H1 (cell line): ENCODE results near the gene ATF7. TPM values are rescaled to one million over a fixed set of nuclear protein-coding genes. Genes with fewer than 3 reads are reported as not detected.

Experiments used
- CTCF ChIA-PET: fragments of 300-600 bp; sonication (Branson Sonifier 250); formaldehyde crosslinking; loops from one replicate; lab custom pipeline; 2021; ENCODE audit not compliant: partially characterized antibody; lab: Charles Lee
- POLR2A ChIA-PET: fragments of 300-600 bp; sonication (Branson Sonifier 250); formaldehyde crosslinking; loops from one replicate; lab custom pipeline; 2021; ENCODE audit warnings: inconsistent platforms; ENCODE audit not compliant: partially characterized antibody; lab: Charles Lee
- DNase-seq, 2 experiments: peaks; one replicate each; pipeline versions ENCODE4 v3.0.0 to v3.0.0-alpha.2; 2010 to 2022; ENCODE audit warnings: low spot score in 2 of 2, low read depth in 1 of 2, mixed read lengths in 1 of 2
- FAIRE-seq: peaks from 2 replicates; lab custom pipeline; 2011; peaks lifted over from hg19 to GRCh38; lab: Jason Lieb, UNC
- H2AFZ ChIP-seq: 2 replicates; pipeline ENCODE4 v1.8.1; 2012; ENCODE audit warnings: low read length, inconsistent platforms
- H2AK5ac ChIP-seq: 2 replicates; pipeline ENCODE4 v1.6.1; 2013; ENCODE audit warnings: low read depth, low read length
- H2BK120ac ChIP-seq: replicated peaks from 2 replicates; pipeline ENCODE3; 2013; ENCODE audit warnings: low read depth, low read length, inconsistent platforms
- H2BK12ac ChIP-seq: 2 replicates; pipeline ENCODE4 v1.6.1; 2013; ENCODE audit warnings: low read depth, low read length
- H2BK15ac ChIP-seq: 2 replicates; pipeline ENCODE4 v1.6.1; 2013; ENCODE audit warnings: low read length
- H2BK20ac ChIP-seq: 2 replicates; pipeline ENCODE4 v1.6.1; 2013; ENCODE audit warnings: low read length
- H2BK5ac ChIP-seq: 2 replicates; pipeline ENCODE4 v1.6.1; 2013; ENCODE audit warnings: low read depth, low read length
- H3K14ac ChIP-seq: 2 replicates; pipeline ENCODE4 v1.6.1; 2013; ENCODE audit warnings: inconsistent platforms; ENCODE audit not compliant: insufficient read length
- H3K18ac ChIP-seq: 2 replicates; pipeline ENCODE4 v1.6.1; 2013; ENCODE audit warnings: low read length; ENCODE audit errors: extremely low read depth
- H3K23ac ChIP-seq: 2 replicates; pipeline ENCODE4 v1.6.1; 2013; ENCODE audit warnings: inconsistent platforms; ENCODE audit not compliant: insufficient read length
- H3K23me2 ChIP-seq: 2 replicates; pipeline ENCODE4 v1.6.1; 2013; ENCODE audit warnings: low read depth, low read length
- H3K27ac ChIP-seq: 2 replicates; pipeline ENCODE4 v1.6.1; 2011; ENCODE audit warnings: low read depth, low read length, inconsistent platforms
- H3K27me3 ChIP-seq, 4 experiments: replicated peaks in 1 of 4; 1 replicate in 1 of 4; 2 replicates in 3 of 4; pipeline versions ENCODE4 v1.6.1 to v1.8.1; 2011 to 2013; ENCODE audit warnings: low read length in 3 of 4, mild to moderate bottlenecking in 3 of 4, inconsistent platforms in 2 of 4, mixed read lengths in 2 of 4, moderate library complexity in 1 of 4; ENCODE audit not compliant: control insufficient read depth in 3 of 4, insufficient read depth in 3 of 4; ENCODE audit errors: extremely low read depth in 1 of 4
- H3K36me3 ChIP-seq, 4 experiments: 2 replicates each; pipeline versions ENCODE4 v1.6.1 to v1.8.1; 2011 to 2013; ENCODE audit warnings: mild to moderate bottlenecking in 4 of 4, low read length in 3 of 4, moderate library complexity in 2 of 4, control low read depth in 1 of 4, inconsistent platforms in 1 of 4; ENCODE audit not compliant: insufficient read depth in 4 of 4, control insufficient read depth in 2 of 4
- H3K4ac ChIP-seq: replicated peaks from 2 replicates; pipeline ENCODE3; 2013; ENCODE audit warnings: low read length, low read depth, mixed read lengths, inconsistent platforms; ENCODE audit not compliant: insufficient read length
- H3K4me1 ChIP-seq, 4 experiments: replicated peaks in 1 of 4; 1 replicate in 1 of 4; 2 replicates in 3 of 4; pipeline versions ENCODE4 v1.6.1 to v1.8.1; 2011 to 2013; ENCODE audit warnings: low read length in 3 of 4, inconsistent platforms in 2 of 4, mixed read lengths in 1 of 4; ENCODE audit not compliant: insufficient read depth in 4 of 4, control insufficient read depth in 3 of 4
- H3K4me2 ChIP-seq, 2 experiments: 2 replicates each; pipeline versions ENCODE4 v1.6.1 to v1.8.1; 2011 to 2013; ENCODE audit warnings: low read depth in 2 of 2, low read length in 2 of 2, control low read depth in 1 of 2, inconsistent platforms in 1 of 2, mild to moderate bottlenecking in 1 of 2; ENCODE audit not compliant: insufficient read depth in 1 of 2
- H3K4me3 ChIP-seq, 4 experiments: fragments of 200-600, 300-600 bp in 1 of 4; sonication (generic), shearing (Covaris generic), sonication (Bioruptor Twin) in 1 of 4; 2 replicates each; pipeline versions ENCODE4 v1.5.1 to v1.8.1; 2011 to 2016; ENCODE audit warnings: low read length in 4 of 4, low read depth in 3 of 4, control low read depth in 2 of 4, inconsistent platforms in 2 of 4, mild to moderate bottlenecking in 2 of 4, mixed read lengths in 1 of 4, moderate library complexity in 1 of 4; ENCODE audit not compliant: insufficient read depth in 2 of 4; ENCODE audit errors: extremely low read depth in 1 of 4
- H3K56ac ChIP-seq: replicated peaks from 2 replicates; pipeline ENCODE3; 2013; ENCODE audit warnings: low read depth, mild to moderate bottlenecking, mixed read lengths, low read length, inconsistent platforms; ENCODE audit not compliant: insufficient read length
- H3K79me1 ChIP-seq: 2 replicates; pipeline ENCODE4 v1.6.1; 2013; ENCODE audit warnings: low read depth, low read length, control low read depth
- H3K79me2 ChIP-seq, 2 experiments: 2 replicates each; pipeline versions ENCODE4 v1.6.1 to v1.8.1; 2012 to 2013; ENCODE audit warnings: low read length in 2 of 2, mild to moderate bottlenecking in 2 of 2, inconsistent platforms in 1 of 2; ENCODE audit not compliant: insufficient read depth in 2 of 2, control insufficient read depth in 1 of 2
- H3K9ac ChIP-seq, 4 experiments: replicated peaks in 1 of 4; 1 replicate in 1 of 4; 2 replicates in 3 of 4; pipeline versions ENCODE4 v1.6.1 to v1.8.1; 2011 to 2013; ENCODE audit warnings: low read depth in 3 of 4, low read length in 3 of 4, control low read depth in 2 of 4, mild to moderate bottlenecking in 2 of 4, moderate library complexity in 2 of 4, inconsistent platforms in 1 of 4; ENCODE audit errors: extremely low read depth in 1 of 4
- H3K9me3 ChIP-seq, 2 experiments: 2 replicates each; pipeline versions ENCODE4 v1.6.1 to v1.8.1; 2012 to 2013; ENCODE audit warnings: mild to moderate bottlenecking in 2 of 2, moderate library complexity in 2 of 2, control low read depth in 1 of 2, inconsistent platforms in 1 of 2, low read depth in 1 of 2, low read length in 1 of 2, mixed read lengths in 1 of 2; ENCODE audit not compliant: insufficient read depth in 2 of 2
- H4K20me1 ChIP-seq, 2 experiments: replicated peaks in 1 of 2; 2 replicates each; pipeline versions ENCODE3 to v1.8.1; 2011 to 2013; ENCODE audit warnings: inconsistent platforms in 2 of 2, low read length in 2 of 2, mild to moderate bottlenecking in 1 of 2; ENCODE audit not compliant: insufficient read depth in 2 of 2, control insufficient read depth in 1 of 2
- H4K5ac ChIP-seq: 2 replicates; pipeline ENCODE4 v1.6.1; 2013; ENCODE audit warnings: low read length, low read depth, mixed read lengths, inconsistent platforms; ENCODE audit not compliant: insufficient read length
- H4K8ac ChIP-seq: 2 replicates; pipeline ENCODE4 v1.8.0; 2013; ENCODE audit warnings: mild to moderate bottlenecking, moderate library complexity, low read length, inconsistent platforms; ENCODE audit not compliant: insufficient read depth; ENCODE audit errors: extremely low read depth
- H4K91ac ChIP-seq: replicated peaks from 2 replicates; pipeline ENCODE3; 2013; ENCODE audit warnings: low read length, mixed read lengths, inconsistent platforms; ENCODE audit not compliant: insufficient read length
- JUND ChIP-seq: IDR thresholded peaks from 2 replicates; pipeline ENCODE4 v1.6.1; 2011; ENCODE audit warnings: mild to moderate bottlenecking, improper control_type of control experiment, low read length
- POU5F1 ChIP-seq: IDR thresholded peaks from 2 replicates; pipeline ENCODE4 v1.6.1; 2011; ENCODE audit warnings: low read depth, mild to moderate bottlenecking, low read length, moderate library complexity
- WGBS, 2 experiments: shearing (Covaris generic) in 1 of 2; methylation state at CpG; one replicate each; pipeline versions ENCODE4 v1.1.6 to v1.1.7; 2013 to 2015; ENCODE audit warnings: low lambda C conversion rate in 2 of 2, mixed read lengths in 2 of 2, inconsistent platforms in 1 of 2, low coverage in 1 of 2, missing lambda C conversion rate in 1 of 2; ENCODE audit not compliant: insufficient replicate concordance in 2 of 2, insufficient coverage in 1 of 2, insufficient read length in 1 of 2; ENCODE audit errors: extremely low coverage in 1 of 2, missing lambda C conversion rate in 1 of 2; 5-methylcytosine and 5-hydroxymethylcytosine counted together
- polyA plus RNA-seq, 7 experiments: library from polyadenylated mRNA; depleted of rRNA in 3 of 7; stranded (reverse) in 5 of 7; unstranded in 2 of 7; fragments of >200 nt in 5 of 7; fragments of 200-250 nt in 2 of 7; gene quantifications; 1 replicate in 5 of 7; 2 replicates in 1 of 7; 4 replicates in 1 of 7; pipeline versions ENCODE4 v1.2.1 to v1.2.3, GENCODE V29; 2011 to 2013; ENCODE audit warnings: missing spikeins in 2 of 7, mixed read lengths in 2 of 7
- total RNA-seq: library from RNA; stranded (reverse); fragmentation: NEBNext Ultra II Directional; extraction: Animal tissue kit (Norgen Biotek cat#: 25700); gene quantifications from 2 replicates; pipeline ENCODE4 v1.2.1, GENCODE V29; 2021

ATF7 gene
- total and polyA plus RNA-seq, 2 of the 8 experiments (the other 6 are each of a cell fraction or from before 2014, with no cell fraction given): 10.1 to 16.6 TPM

GRCh38 chr12:53644133-53644532 lies 18.0 kb upstream of the ATF7 start:
- Histone ChIP-seq H3K23me2 (no peaks in the 10 kb centered on the region), H2AFZ (no peak overlapping the region), H3K9ac (no peak overlapping the region), H3K9me3 (no peaks in the 10 kb centered on the region), H4K91ac (no peak overlapping the region), H3K23ac (no peak overlapping the region), H3K27me3 (no peaks in the 10 kb centered on the region), H2BK20ac (no peak overlapping the region), H3K18ac (no peak overlapping the region), H4K20me1 (no peaks in the 10 kb centered on the region), H2BK15ac (no peak overlapping the region), H4K5ac (no peak overlapping the region), H3K79me2 (no peaks in the 10 kb centered on the region), H3K14ac (no peak overlapping the region), H3K36me3 (no peaks in the 10 kb centered on the region), H3K56ac (no peak overlapping the region), H3K4me1 (no peaks in the 10 kb centered on the region), H3K4me3 (no peak overlapping the region), H2BK12ac (no peak overlapping the region), H2BK120ac (no peak overlapping the region), H4K8ac (no peak overlapping the region), H3K79me1 (no peaks in the 10 kb centered on the region), H3K4me2 (no peak overlapping the region), H3K27ac (no peak overlapping the region), H2AK5ac (no peak overlapping the region), H2BK5ac (no peak overlapping the region), H3K4ac (no peak overlapping the region)
- 89% methylated on average over 3 of the region's 3 CpGs; no CpG with 5 or more reads in 1 of the 2 experiments for WGBS, 2 experiments
- no peak for DNase-seq
- ChIA-PET CTCF (interaction anchor here (0.8 kb wide), 1 partner anchor 28 kb away, joined by 3 read pairs; no protein-coding TSS in a partner anchor), POLR2A (interaction anchor here (0.9 kb wide), 1 partner anchor 32 kb away, joined by 3 read pairs; the partner anchor contains the start of gene ATP5MC2)
- no peak for TF ChIP-seq POU5F1
- no peak for TF ChIP-seq JUND
- FAIRE-seq: no peak
